HL-60 (cell line): ENCODE data around the gene NET1.

Experiments
- CTCF ChIP-seq: IDR thresholded peaks from one replicate; pipeline ENCODE4 v1.5.1; 2011; ENCODE audit warnings: low read length, control low read depth, inconsistent platforms; ENCODE audit not compliant: insufficient read depth
- POLR2AphosphoS5 ChIP-seq: IDR thresholded peaks from 2 replicates; pipeline ENCODE4 v1.6.1; 2012; ENCODE audit warnings: low read depth
- REST ChIP-seq: IDR thresholded peaks from 2 replicates; pipeline ENCODE4 v1.6.1; 2012; ENCODE audit warnings: low read depth; ENCODE audit not compliant: insufficient replicate concordance

DNA sequence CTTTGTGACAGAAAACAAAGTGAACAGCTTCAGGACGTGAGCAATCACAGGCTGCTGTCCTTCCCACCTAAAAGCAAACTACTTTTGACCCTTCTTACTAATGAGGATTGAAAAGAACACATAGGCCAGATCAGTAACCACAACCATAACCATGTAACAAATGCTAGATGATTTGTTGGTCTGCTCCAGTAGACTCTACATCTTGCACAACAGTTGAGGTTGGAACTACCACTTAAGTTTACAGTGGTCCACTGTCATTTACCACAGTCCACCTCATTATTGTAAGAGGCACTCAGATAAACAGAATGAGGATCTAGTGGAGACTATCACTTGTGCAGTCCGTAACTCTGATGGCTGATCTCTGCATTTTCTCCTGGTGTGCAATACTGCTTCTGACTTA lies 27.8 kb downstream of the NET1 start:
- TF ChIP-seq CTCF (no peak), REST (no peak), POLR2AphosphoS5 (no peak)
